Parathyroid adenoma (tissue), 2 donors: Measurements from ENCODE around the gene CCL22.
"Not testable (repeated sequence)": the region's sequence is repeated elsewhere in the genome, so short reads cannot be mapped to it uniquely, and the experiment has no call there.

Source experiments
- H2AFZ ChIP-seq: fragments of 300-600 bp; sonication (generic); one replicate; pipeline ENCODE4 v1.7.0; 2017; ENCODE audit warnings: antibody characterized with exemption, mild to moderate bottlenecking
- H3K27ac ChIP-seq: fragments of 300-600 bp; sonication (generic); one replicate; pipeline ENCODE4 v1.7.0; 2017
- H3K27me3 ChIP-seq: fragments of 300-600 bp; sonication (generic); one replicate; pipeline ENCODE4 v1.7.0; 2017; ENCODE audit warnings: low read length; ENCODE audit not compliant: control insufficient read depth, insufficient read depth
- H3K36me3 ChIP-seq: fragments of 300-600 bp; sonication (generic); one replicate; pipeline ENCODE4 v1.7.0; 2017; ENCODE audit warnings: low read length; ENCODE audit not compliant: control insufficient read depth, insufficient read depth
- H3K4me1 ChIP-seq: fragments of 300-600 bp; sonication (generic); one replicate; pipeline ENCODE4 v1.7.0; 2017; ENCODE audit warnings: control low read depth
- H3K4me2 ChIP-seq: fragments of 300-600 bp; sonication (generic); one replicate; pipeline ENCODE4 v1.7.0; 2017; ENCODE audit warnings: low read length
- H3K4me3 ChIP-seq: fragments of 300-600 bp; sonication (generic); one replicate; pipeline ENCODE4 v1.7.0; 2017; ENCODE audit warnings: low read depth, low read length
- H3K79me2 ChIP-seq: fragments of 300-600 bp; sonication (generic); one replicate; pipeline ENCODE4 v1.7.0; 2017; ENCODE audit warnings: control low read depth
- H3K9ac ChIP-seq: fragments of 300-600 bp; sonication (generic); one replicate; pipeline ENCODE4 v1.7.0; 2017; ENCODE audit warnings: mild to moderate bottlenecking
- H3K9me3 ChIP-seq: fragments of 300-600 bp; sonication (generic); one replicate; pipeline ENCODE4 v1.7.0; 2017; ENCODE audit warnings: low read length; ENCODE audit not compliant: control insufficient read depth
- CTCF ChIP-seq: fragments of 300-600 bp; sonication (generic); IDR thresholded peaks from one replicate; pipeline ENCODE4 v1.7.0; 2017; ENCODE audit warnings: antibody characterized with exemption, mild to moderate bottlenecking
- donor health status: primary hyperparathyroidism.

Gene CCL22

DNA sequence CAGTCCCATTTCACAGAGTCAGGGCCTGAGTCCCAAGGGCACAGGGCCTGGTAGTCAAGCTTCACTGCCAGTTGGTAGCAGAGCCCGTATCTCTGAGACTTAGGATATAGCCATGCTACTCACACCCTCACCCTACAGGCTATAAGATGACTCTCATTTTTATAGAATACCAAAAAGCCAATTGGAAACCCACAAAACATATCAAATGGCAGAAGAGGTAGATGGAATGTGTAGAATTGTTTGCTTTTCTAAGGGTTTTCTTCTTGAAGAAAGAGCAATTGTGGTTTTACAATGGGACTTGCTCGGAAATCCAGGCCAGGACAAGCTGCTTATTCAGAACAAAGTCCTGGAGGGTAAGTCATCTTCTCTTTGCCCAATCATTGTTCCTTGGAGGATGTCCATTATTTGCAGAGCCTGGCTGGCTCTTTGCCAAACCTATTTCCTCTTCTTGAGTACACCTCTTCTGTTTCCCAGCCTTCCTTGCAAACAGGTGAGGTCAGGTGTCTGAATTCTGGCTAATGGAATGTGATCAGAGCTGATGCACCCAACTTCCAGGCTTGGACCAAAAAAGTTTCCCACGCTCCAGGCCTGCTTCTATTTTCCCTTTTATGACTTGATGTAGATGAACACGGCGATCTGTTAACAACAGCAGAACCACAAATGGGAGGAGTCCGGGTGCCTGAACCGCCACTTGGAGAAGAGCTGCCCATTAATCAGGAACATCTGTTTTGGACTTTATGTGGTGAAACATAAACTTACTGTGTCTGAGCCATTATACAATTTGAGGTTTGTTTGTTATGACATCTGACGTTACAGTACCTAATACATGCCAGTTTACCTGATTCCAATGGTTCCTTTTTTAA lies 16.9 kb upstream of the CCL22 start:
- Histone ChIP-seq H3K9me3 (no peaks in the 10 kb centered on the region), H3K4me1 (no peaks in the 10 kb centered on the region), H3K4me3 (no peak overlapping the region), H3K36me3 (no peaks in the 10 kb centered on the region), H3K79me2 (no peaks in the 10 kb centered on the region), H3K9ac (no peak overlapping the region), H3K27me3 (no peaks in the 10 kb centered on the region), H3K27ac (no peak overlapping the region), H2AFZ (no peak overlapping the region), H3K4me2 (no peak overlapping the region)
- no peak for TF ChIP-seq CTCF

DNA sequence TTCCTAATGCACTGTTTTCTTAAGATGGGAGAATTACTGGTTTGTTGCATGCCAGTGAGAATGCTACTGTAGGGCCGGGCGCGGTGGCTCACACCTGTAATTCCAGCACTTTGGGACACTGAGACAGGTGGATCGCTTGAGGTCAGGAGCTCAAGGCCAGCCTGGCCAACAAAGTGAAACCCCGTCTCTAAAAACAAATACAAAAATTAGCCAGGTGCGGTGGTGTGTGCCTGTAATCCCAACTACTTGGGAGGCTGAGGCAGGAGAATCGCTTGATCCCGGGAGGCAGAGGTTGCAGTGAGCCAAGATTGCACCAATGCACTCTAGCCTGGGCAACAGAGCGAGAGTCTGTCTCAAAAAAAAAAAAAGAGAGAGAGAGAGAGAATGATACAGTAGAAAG lies 16.0 kb upstream of the CCL22 start:
- not testable (repeated sequence) for H3K79me2 ChIP-seq, H3K36me3 ChIP-seq, H3K4me3 ChIP-seq, H3K9ac ChIP-seq, H2AFZ ChIP-seq, H3K27ac ChIP-seq, H3K9me3 ChIP-seq, H3K4me2 ChIP-seq, H3K27me3 ChIP-seq, H3K4me1 ChIP-seq

GRCh38 chr16:57343221-57343620 lies 15.4 kb upstream of the CCL22 start:
- no peak overlapping the region for H3K27ac ChIP-seq
- H3K79me2 ChIP-seq = no peaks in the 10 kb centered on the region
- no peaks in the 10 kb centered on the region for H3K36me3 ChIP-seq
- no peak overlapping the region for H3K4me2 ChIP-seq
- no peaks in the 10 kb centered on the region for H3K9me3 ChIP-seq
- no peak overlapping the region for H2AFZ ChIP-seq
- no peak overlapping the region for H3K9ac ChIP-seq
- H3K27me3 ChIP-seq = no peaks in the 10 kb centered on the region
- no peak overlapping the region for H3K4me3 ChIP-seq
- TF ChIP-seq CTCF = no peak
- no peaks in the 10 kb centered on the region for H3K4me1 ChIP-seq

DNA sequence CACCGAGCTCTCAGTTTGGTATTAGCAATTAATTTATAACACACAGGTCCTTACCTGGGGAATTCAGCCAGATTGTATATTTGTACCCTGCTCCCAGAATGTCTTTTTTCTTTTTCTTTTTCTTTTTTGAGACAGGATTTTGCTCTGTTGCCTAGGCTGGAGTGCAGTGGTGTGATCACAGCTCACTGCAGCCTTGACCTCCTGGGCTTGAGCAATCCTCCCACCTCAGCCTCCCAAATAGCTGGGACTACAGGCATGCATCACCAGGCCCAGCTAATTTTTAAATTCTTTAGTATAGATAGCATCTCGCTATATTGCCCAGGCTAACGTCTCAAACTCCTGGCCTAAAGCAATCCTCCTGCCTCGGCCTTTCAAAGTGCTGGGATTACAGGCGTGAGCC lies 14.5 kb upstream of the CCL22 start:
- not testable (repeated sequence) for H3K4me1 ChIP-seq, H3K4me2 ChIP-seq, H3K9me3 ChIP-seq, H2AFZ ChIP-seq, H3K36me3 ChIP-seq, H3K9ac ChIP-seq, H3K27me3 ChIP-seq, H3K27ac ChIP-seq, H3K4me3 ChIP-seq, H3K79me2 ChIP-seq

DNA sequence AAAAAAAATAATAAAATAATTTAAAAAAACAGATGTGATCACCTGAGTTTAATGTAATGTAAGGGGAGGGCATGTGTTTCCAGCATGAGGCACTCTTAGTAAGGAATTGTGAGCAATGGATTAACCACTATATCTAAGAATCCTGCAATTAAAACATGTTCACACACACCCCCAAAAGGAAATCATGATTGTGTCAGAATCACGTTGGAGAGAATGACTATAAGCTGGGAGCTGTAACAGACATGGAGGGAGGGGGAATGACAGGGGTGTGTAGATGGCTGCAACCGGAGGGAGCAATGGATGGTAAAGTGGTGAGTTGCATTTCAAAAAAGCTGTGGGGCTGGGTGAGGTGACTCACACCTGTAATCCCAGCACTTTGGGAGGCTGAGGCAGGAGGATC lies 13.6 kb upstream of the CCL22 start:
- no peak for TF ChIP-seq CTCF
- H3K9me3 ChIP-seq = no peaks in the 10 kb centered on the region
- no peak overlapping the region for H3K4me3 ChIP-seq
- H3K4me2 ChIP-seq = no peak overlapping the region
- H3K27me3 ChIP-seq = no peaks in the 10 kb centered on the region
- H3K4me1 ChIP-seq = no peaks in the 10 kb centered on the region
- H2AFZ ChIP-seq = no peak overlapping the region
- no peaks in the 10 kb centered on the region for H3K36me3 ChIP-seq
- H3K79me2 ChIP-seq = no peaks in the 10 kb centered on the region
- no peak overlapping the region for H3K27ac ChIP-seq
- H3K9ac ChIP-seq = no peak overlapping the region
